Right ventricle myocardium inferior (tissue), 1 donor: ENCODE results near the gene SMAD9. TPM values are rescaled to one million over a fixed set of nuclear protein-coding genes. Genes with fewer than 3 reads are reported as not detected.

Experiments
- ATAC-seq: fragments of 200-7000 bp; cut with Tn5 transposase; one replicate; pipeline ENCODE4 v1.9.1; 2020; ENCODE audit warnings: mild to moderate bottlenecking, moderate library complexity
- DNase-seq: peaks from one replicate; pipeline ENCODE4 v3.0.0; 2021; ENCODE audit errors: missing footprints
- intact Hi-C: fragments of 100-400 bp; cut with DNase I; formaldehyde crosslinking; loops from one replicate; pipeline ENCODE4 v1.11.0; 2022
- total RNA-seq: library from RNA; stranded (reverse); fragmentation: NEBNext Ultra II Directional; extraction: Animal tissue kit (Norgen Biotek cat#: 25700); gene quantifications from one replicate; pipeline ENCODE4 v1.2.1, GENCODE V29; 2021
- donor health status: DM: no; HTN: yes; CAD: no; lungs with severe emphysema.

Gene SMAD9
- total RNA-seq, 1 donor from 2014 or later: 1.9 TPM

- no peak for DNase-seq
- intact Hi-C loops: no loop called here
- ATAC-seq: no peak
These were observed 80.8 kb downstream of the SMAD9 start for GRCh38 chr13:36839281-36839680.

- ATAC-seq: peak; percentile 72
- intact Hi-C loops: no loop called here
- no peak for DNase-seq
These were observed 82.5 kb downstream of the SMAD9 start for GRCh38 chr13:36837354-36838092.

GRCh38 chr13:36834299-36834698, 85.7 kb downstream of the SMAD9 start:
- intact Hi-C loops: no loop called here
- ATAC-seq: no peak
- DNase-seq: no peak

- ATAC-seq: no peak
- intact Hi-C loops: no loop called here
- DNase-seq: no peak
These were observed 88.7 kb downstream of the SMAD9 start for GRCh38 chr13:36831291-36831690.

- DNase-seq: no peak
- ATAC-seq: no peak
- intact Hi-C loops: no loop called here
These were observed 90.3 kb downstream of the SMAD9 start for GRCh38 chr13:36829753-36830152.

GRCh38 chr13:36822785-36823184, 97.3 kb downstream of the SMAD9 start:
- intact Hi-C loops: no loop called here
- DNase-seq: no peak
- ATAC-seq: no peak

- ATAC-seq: no peak
- no peak for DNase-seq
- intact Hi-C loops: no loop called here
These were observed 99.8 kb downstream of the SMAD9 start for GRCh38 chr13:36820222-36820621.

- ATAC-seq (no peak), DNase-seq (no peak)
- intact Hi-C loops: no loop called here
These were observed 100.3 kb downstream of the SMAD9 start for GRCh38 chr13:36819739-36820090.

GRCh38 chr13:36818804-36819738, 101.0 kb downstream of the SMAD9 start, which contains the start of gene RFXAP:
TSS of gene RFXAP (plus strand) at chr13:36819222. CDS start at chr13:36819358, 136 bp downstream.
- ATAC-seq: peak; percentile 99
- intact Hi-C loops: no loop called here
- peak; percentile 98 for DNase-seq

- DNase-seq (no peak), ATAC-seq (no peak)
- intact Hi-C loops: no loop called here
These were observed 101.8 kb downstream of the SMAD9 start for GRCh38 chr13:36817996-36818803.

GRCh38 chr13:36815062-36815461, 105.0 kb downstream of the SMAD9 start:
- intact Hi-C loops: no loop called here
- DNase-seq (no peak), ATAC-seq (no peak)

GRCh38 chr13:36814465-36814864, 105.6 kb downstream of the SMAD9 start:
- no peak for ATAC-seq
- intact Hi-C loops: no loop called here
- no peak for DNase-seq

- intact Hi-C loops: no loop called here
- DNase-seq (no peak), ATAC-seq (no peak)
These were observed 106.8 kb downstream of the SMAD9 start for GRCh38 chr13:36813225-36813624.

- no peak for DNase-seq
- intact Hi-C loops: no loop called here
- ATAC-seq: no peak
These were observed 112.4 kb downstream of the SMAD9 start for GRCh38 chr13:36807616-36808015.

- intact Hi-C loops: no loop called here
- ATAC-seq (no peak), DNase-seq (no peak)
These were observed 113.9 kb downstream of the SMAD9 start for GRCh38 chr13:36806102-36806501.

- intact Hi-C loops: no loop called here
- no peak for DNase-seq
These were observed 115.5 kb downstream of the SMAD9 start for GRCh38 chr13:36804588-36804987.

GRCh38 chr13:36801035-36801434, 119.0 kb downstream of the SMAD9 start:
- no peak for ATAC-seq
- DNase-seq: no peak
- intact Hi-C loops: no loop called here

More at GRCh38 chr13:36804588-36804987, 115.5 kb downstream of the SMAD9 start:
- no peak for ATAC-seq

GRCh38 chr13:36796052-36796451, 124.0 kb downstream of the SMAD9 start:
- DNase-seq (no peak), ATAC-seq (no peak)
- intact Hi-C loops: no loop called here

GRCh38 chr13:36795463-36795862, 124.6 kb downstream of the SMAD9 start:
- no peak for DNase-seq

More at GRCh38 chr13:36795463-36795862, 124.6 kb downstream of the SMAD9 start:
- intact Hi-C loops: no loop called here
- no peak for ATAC-seq
